Central memory CD8-positive, alpha-beta T cell (primary cell): ENCODE results near the gene GLT8D2.
A peak's percentile ranks its signal among the peaks of the same experiment; 100 is the strongest.

Experiments
- ATAC-seq: fragments of 150-1000 bp; cut with Tn5 transposase; replicated peaks from 2 replicates; pipeline ENCODE4 v1.10.0; 2022; ENCODE audit warnings: mild to moderate bottlenecking, moderate FRiP score, moderate number of reproducible peaks; ENCODE audit not compliant: poor library complexity, severe bottlenecking; ENCODE audit errors: extremely low read depth
- DNase-seq, 2 donors: peaks; one replicate each; pipeline ENCODE4 v3.0.0; 2021; ENCODE audit warnings: low spot score in 2 of 2
- H3K27ac Mint-ChIP-seq: one replicate; pipeline ENCODE4 v1.8.0; 2022; ENCODE audit warnings: low read depth, mild to moderate bottlenecking, moderate library complexity, mixed read lengths
- H3K27me3 Mint-ChIP-seq: one replicate; pipeline ENCODE4 v1.8.0; 2022; ENCODE audit warnings: mixed read lengths
- H3K36me3 Mint-ChIP-seq: one replicate; pipeline ENCODE4 v1.8.0; 2022; ENCODE audit warnings: mild to moderate bottlenecking, moderate library complexity, mixed read lengths; ENCODE audit not compliant: insufficient read depth
- H3K4me1 Mint-ChIP-seq: one replicate; pipeline ENCODE4 v1.8.0; 2022; ENCODE audit warnings: mixed read lengths
- H3K4me3 Mint-ChIP-seq: one replicate; pipeline ENCODE4 v1.8.0; 2022; ENCODE audit warnings: mild to moderate bottlenecking, moderate library complexity, mixed read lengths
- H3K9me3 Mint-ChIP-seq: one replicate; pipeline ENCODE4 v1.8.0; 2022; ENCODE audit warnings: mixed read lengths

GLT8D2 gene, protein sequence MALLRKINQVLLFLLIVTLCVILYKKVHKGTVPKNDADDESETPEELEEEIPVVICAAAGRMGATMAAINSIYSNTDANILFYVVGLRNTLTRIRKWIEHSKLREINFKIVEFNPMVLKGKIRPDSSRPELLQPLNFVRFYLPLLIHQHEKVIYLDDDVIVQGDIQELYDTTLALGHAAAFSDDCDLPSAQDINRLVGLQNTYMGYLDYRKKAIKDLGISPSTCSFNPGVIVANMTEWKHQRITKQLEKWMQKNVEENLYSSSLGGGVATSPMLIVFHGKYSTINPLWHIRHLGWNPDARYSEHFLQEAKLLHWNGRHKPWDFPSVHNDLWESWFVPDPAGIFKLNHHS

GRCh38 chr12:104049903-104050356 lies at the start of gene GLT8D2:
GLT8D2 (minus strand) TSS chr12:104050187; CDS start chr12:104019648, 30,539 bp downstream.
- ATAC-seq = no peak

GRCh38 chr12:104097954-104098353 lies 48.0 kb upstream of the GLT8D2 start:
- Mint-ChIP-seq H3K36me3 (peaks cover 43% of the 10 kb centered on the region), H3K27me3 (no peaks in the 10 kb centered on the region), H3K4me3 (no peak overlapping the region), H3K9me3 (no peaks in the 10 kb centered on the region), H3K4me1 (peaks cover 6% of the 10 kb centered on the region), H3K27ac (peak overlapping the region; percentile 78)
- DNase-seq = no peak
- ATAC-seq = no peak

More at GRCh38 chr12:104049903-104050356, at the start of gene GLT8D2:
- no peak within 1 kb of the TSS for H3K4me3 Mint-ChIP-seq
- peaks cover 67% of the 10 kb centered on the region for H3K27me3 Mint-ChIP-seq
- no peaks in the 10 kb centered on the region for H3K9me3 Mint-ChIP-seq
- peaks cover 5% of the 10 kb centered on the region for H3K4me1 Mint-ChIP-seq
- no peak for DNase-seq
- peaks cover 2% of the 10 kb centered on the region for H3K36me3 Mint-ChIP-seq
- no peak within 1 kb of the TSS for H3K27ac Mint-ChIP-seq

- ATAC-seq = no peak
- Mint-ChIP-seq H3K4me3 (no peak overlapping the region), H3K36me3 (peaks cover 40% of the 10 kb centered on the region), H3K27ac (no peak overlapping the region), H3K9me3 (no peaks in the 10 kb centered on the region), H3K4me1 (peaks cover 6% of the 10 kb centered on the region), H3K27me3 (no peaks in the 10 kb centered on the region)
- DNase-seq = no peak
These were observed 45.3 kb upstream of the GLT8D2 start for GRCh38 chr12:104095289-104095688.

DNA sequence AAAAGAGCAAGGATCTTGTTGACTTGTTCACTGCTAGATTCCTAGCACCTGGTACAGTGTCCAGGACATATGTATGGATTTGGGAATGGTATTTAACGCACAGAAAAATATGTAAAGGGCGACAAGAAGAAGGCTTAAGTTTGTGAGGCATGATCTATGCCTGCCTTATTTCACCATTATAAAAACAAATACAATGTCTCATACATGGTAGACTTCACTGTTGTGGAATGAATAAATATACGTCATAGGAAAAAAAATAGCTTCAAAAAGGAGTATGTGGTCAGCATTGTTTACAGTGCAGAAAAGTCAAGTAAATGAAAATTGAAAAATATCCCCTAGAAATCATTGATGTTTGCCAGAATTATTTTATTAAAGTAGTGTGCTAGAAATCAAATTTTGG lies 44.3 kb upstream of the GLT8D2 start:
- H3K36me3 Mint-ChIP-seq = peaks cover 45% of the 10 kb centered on the region
- H3K4me3 Mint-ChIP-seq = no peak overlapping the region
- peak overlapping the region; percentile 3 for H3K27ac Mint-ChIP-seq
- no peaks in the 10 kb centered on the region for H3K27me3 Mint-ChIP-seq
- DNase-seq = no peak
- peaks cover 6% of the 10 kb centered on the region for H3K4me1 Mint-ChIP-seq
- no peaks in the 10 kb centered on the region for H3K9me3 Mint-ChIP-seq
- no peak for ATAC-seq

GRCh38 chr12:104091136-104091535 lies 41.1 kb upstream of the GLT8D2 start:
- H3K4me1 Mint-ChIP-seq = peaks cover 6% of the 10 kb centered on the region
- no peak for DNase-seq
- H3K27ac Mint-ChIP-seq = no peak overlapping the region
- peaks cover 42% of the 10 kb centered on the region for H3K36me3 Mint-ChIP-seq
- H3K27me3 Mint-ChIP-seq = no peaks in the 10 kb centered on the region
- H3K4me3 Mint-ChIP-seq = no peak overlapping the region
- no peak for ATAC-seq
- no peaks in the 10 kb centered on the region for H3K9me3 Mint-ChIP-seq

GRCh38 chr12:104090685-104091084 lies 40.7 kb upstream of the GLT8D2 start:
- DNase-seq = no peak
- Mint-ChIP-seq H3K4me1 (peaks cover 6% of the 10 kb centered on the region), H3K36me3 (peaks cover 46% of the 10 kb centered on the region), H3K9me3 (no peaks in the 10 kb centered on the region), H3K27ac (peak overlapping the region; percentile 66), H3K27me3 (no peaks in the 10 kb centered on the region), H3K4me3 (no peak overlapping the region)
- ATAC-seq = no peak

GRCh38 chr12:104083769-104084475 lies 33.9 kb upstream of the GLT8D2 start:
- H3K4me1 Mint-ChIP-seq = peaks cover 10% of the 10 kb centered on the region
- DNase-seq (no peak), ATAC-seq (no peak)
- peaks cover 43% of the 10 kb centered on the region for H3K36me3 Mint-ChIP-seq
- no peaks in the 10 kb centered on the region for H3K9me3 Mint-ChIP-seq
- peak overlapping the region; percentile 10 for H3K27ac Mint-ChIP-seq
- H3K4me3 Mint-ChIP-seq = no peak overlapping the region
- H3K27me3 Mint-ChIP-seq = no peaks in the 10 kb centered on the region

DNA sequence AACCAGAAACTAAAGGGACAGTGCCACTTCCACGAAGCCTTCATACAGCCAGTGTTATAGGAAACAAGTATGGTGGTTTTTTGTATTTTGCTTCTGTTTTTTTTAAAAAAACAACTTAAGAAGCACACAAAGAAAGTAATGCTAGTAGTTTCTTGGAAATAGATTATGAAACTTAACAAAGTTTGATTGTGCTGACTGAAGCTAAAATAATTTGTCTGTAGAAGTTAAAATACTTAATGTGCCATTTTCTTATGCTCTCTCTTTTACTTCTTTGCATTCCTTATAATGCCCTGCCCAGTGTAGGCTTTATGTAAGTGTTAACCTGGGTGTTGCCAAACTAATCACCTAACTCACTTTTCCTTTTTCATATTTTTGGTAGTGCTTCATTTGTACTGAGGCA lies 30.8 kb upstream of the GLT8D2 start:
- H3K27ac Mint-ChIP-seq = no peak overlapping the region
- DNase-seq (no peak), ATAC-seq (no peak)
- H3K4me3 Mint-ChIP-seq = no peak overlapping the region
- H3K27me3 Mint-ChIP-seq = no peaks in the 10 kb centered on the region
- H3K4me1 Mint-ChIP-seq = peaks cover 22% of the 10 kb centered on the region
- H3K9me3 Mint-ChIP-seq = no peaks in the 10 kb centered on the region
- peaks cover 30% of the 10 kb centered on the region for H3K36me3 Mint-ChIP-seq

DNA sequence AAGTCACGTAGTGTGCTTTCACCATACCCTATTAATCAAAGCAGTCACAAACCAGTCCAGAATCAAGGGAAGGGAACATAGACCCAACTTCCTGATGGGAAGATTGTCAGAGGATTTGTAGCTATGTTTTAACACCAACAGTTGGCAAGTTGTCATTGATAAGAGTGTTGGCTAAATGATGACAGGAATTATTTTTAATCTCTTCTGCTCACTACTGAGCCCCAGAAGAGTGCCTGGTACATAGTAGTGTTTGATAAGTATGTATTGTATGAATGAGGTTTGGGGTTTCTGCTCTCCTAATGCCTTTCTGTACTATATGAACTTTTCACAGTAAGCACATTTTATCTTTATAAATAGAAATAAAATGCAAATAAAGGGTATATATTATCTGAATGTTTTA lies 29.0 kb upstream of the GLT8D2 start:
- Mint-ChIP-seq H3K4me3 (no peak overlapping the region), H3K36me3 (peaks cover 28% of the 10 kb centered on the region), H3K4me1 (peaks cover 21% of the 10 kb centered on the region), H3K27ac (no peak overlapping the region), H3K27me3 (no peaks in the 10 kb centered on the region), H3K9me3 (no peaks in the 10 kb centered on the region)
- no peak for ATAC-seq
- no peak for DNase-seq

DNA sequence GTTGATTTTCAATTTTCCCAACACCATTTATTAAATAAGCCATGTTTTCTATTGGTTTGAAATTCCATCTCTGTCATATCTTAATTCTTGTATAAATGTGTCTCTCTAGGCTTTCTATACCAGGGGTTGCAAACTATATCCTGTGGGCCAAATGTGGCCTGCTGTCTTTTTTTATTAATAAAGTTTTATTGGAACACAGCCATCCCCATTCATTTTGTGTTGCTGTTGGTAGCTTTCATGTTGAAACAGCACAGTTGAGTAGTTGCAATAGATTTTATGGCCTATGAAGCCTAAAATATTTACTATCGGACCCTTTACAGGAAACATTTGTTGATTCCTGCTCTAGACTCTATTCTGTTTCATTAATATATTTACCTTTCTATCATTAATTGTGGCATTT lies 23.7 kb upstream of the GLT8D2 start:
- H3K36me3 Mint-ChIP-seq = peaks cover 37% of the 10 kb centered on the region
- ATAC-seq = no peak
- no peaks in the 10 kb centered on the region for H3K27me3 Mint-ChIP-seq
- peaks cover 19% of the 10 kb centered on the region for H3K4me1 Mint-ChIP-seq
- H3K9me3 Mint-ChIP-seq = no peaks in the 10 kb centered on the region
- H3K4me3 Mint-ChIP-seq = no peak overlapping the region
- H3K27ac Mint-ChIP-seq = no peak overlapping the region
- no peak for DNase-seq

- DNase-seq (no peak), ATAC-seq (no peak)
- H3K9me3 Mint-ChIP-seq = no peaks in the 10 kb centered on the region
- no peak overlapping the region for H3K4me3 Mint-ChIP-seq
- peaks cover 42% of the 10 kb centered on the region for H3K36me3 Mint-ChIP-seq
- H3K4me1 Mint-ChIP-seq = peaks cover 19% of the 10 kb centered on the region
- no peaks in the 10 kb centered on the region for H3K27me3 Mint-ChIP-seq
- H3K27ac Mint-ChIP-seq = no peak overlapping the region
These were observed 22.1 kb upstream of the GLT8D2 start for GRCh38 chr12:104072099-104072498.

DNA sequence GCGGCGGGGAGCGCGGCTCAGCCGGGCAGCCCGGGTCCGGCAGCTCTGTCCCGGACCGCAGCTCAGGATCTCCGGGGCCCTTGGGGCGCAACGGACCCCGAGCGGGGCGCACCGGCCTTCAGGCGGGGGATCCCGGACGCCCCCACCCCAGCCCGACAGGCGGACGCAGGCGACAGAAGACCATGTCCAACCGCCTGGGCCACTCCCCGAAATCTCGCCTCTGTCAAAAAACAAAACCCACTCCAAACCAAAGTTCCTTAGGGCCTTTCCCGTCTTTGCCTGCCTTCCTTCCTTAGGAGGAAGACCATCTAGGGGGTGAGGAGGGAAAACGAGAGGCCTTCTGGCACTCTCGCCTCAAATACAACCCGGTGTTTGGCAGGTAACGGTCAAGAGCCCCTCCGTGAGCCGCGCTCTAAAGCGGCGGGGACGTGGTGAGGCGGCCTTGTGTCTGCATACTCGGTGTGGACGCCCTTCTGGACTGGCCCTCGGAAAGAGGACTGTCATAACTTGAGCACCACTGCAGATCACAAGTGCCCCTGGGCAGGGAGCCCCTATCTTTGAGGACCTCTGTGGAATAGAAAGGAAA lies 14.9 kb upstream of the GLT8D2 start:
- ATAC-seq (no peak), DNase-seq (no peak)
- Mint-ChIP-seq H3K9me3 (no peaks in the 10 kb centered on the region), H3K36me3 (peaks cover 16% of the 10 kb centered on the region), H3K4me1 (peaks cover 4% of the 10 kb centered on the region), H3K27me3 (peaks cover 10% of the 10 kb centered on the region), H3K4me3 (peak overlapping the region; percentile 91), H3K27ac (peak overlapping the region; percentile 82)
